ENCODE measurements around the gene RNF31. TPM values are rescaled to one million over a fixed set of nuclear protein-coding genes. Genes with fewer than 3 reads are reported as not detected.

RNF31 gene
- total and polyA plus RNA-seq, 2 of the 13 experiments (the other 11 are each of a cell fraction or from before 2014, with no cell fraction given), result 48.2 to 86.8 TPM

DNA sequence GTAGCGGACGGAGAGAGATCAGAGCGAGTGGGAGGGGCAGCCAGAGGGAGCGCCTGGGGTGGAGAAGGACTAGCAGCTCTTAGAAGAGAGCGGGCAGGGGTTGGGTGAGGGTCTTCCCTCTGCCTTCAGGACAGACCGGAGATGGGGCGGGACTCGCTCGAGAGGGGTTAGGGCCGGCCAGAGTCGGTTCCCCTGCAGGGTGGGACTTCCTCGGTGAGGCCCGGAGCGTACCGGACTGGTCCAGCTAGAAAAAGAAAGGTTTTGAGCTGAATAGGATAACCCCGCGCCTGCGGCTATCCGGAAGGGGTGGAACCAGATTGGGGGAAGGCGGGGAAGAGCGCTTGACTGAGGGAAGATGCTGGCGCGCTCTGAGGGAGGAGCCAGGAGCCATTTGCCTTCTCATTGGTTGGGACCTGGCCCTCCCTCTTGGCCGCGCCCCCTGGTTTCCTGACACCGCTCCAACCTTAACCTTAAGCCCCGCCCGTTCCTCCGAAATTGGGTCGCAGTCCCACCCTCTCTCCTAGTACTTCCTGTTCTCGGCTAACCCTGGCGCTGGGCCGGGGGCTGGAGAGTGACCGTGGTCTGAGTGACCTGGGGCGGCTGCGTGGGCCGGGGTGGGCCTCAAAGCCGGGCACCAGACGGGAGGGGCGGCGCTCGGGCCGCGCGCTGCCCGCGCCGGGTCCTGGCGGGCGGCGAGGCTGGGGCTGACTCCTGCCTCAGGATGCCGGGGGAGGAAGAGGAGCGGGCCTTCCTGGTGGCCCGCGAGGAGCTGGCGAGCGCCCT lies at the start of gene RNF31 (continued):
- peak; percentile 71 for TF ChIP-seq SP5 (CRISPR knock-in tag; IDR thresholded peaks at IDR 0.05; ENCODE audit: borderline replicate concordance, low read depth)
- TF ChIP-seq CBX5 (CRISPR knock-in tag; IDR thresholded peaks at IDR 0.05; ENCODE audit: borderline replicate concordance), result 0 out of 2 replicates have a peak, but pooled peaks have one; percentile 39
- TF ChIP-seq, protein P1, sequence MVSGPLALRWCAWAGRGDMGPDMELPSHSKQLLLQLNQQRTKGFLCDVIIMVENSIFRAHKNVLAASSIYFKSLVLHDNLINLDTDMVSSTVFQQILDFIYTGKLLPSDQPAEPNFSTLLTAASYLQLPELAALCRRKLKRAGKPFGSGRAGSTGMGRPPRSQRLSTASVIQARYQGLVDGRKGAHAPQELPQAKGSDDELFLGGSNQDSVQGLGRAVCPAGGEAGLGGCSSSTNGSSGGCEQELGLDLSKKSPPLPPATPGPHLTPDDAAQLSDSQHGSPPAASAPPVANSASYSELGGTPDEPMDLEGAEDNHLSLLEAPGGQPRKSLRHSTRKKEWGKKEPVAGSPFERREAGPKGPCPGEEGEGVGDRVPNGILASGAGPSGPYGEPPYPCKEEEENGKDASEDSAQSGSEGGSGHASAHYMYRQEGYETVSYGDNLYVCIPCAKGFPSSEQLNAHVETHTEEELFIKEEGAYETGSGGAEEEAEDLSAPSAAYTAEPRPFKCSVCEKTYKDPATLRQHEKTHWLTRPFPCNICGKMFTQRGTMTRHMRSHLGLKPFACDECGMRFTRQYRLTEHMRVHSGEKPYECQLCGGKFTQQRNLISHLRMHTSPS (CRISPR knock-in tag; IDR thresholded peaks at IDR 0.05; ENCODE audit: low read depth), result peak; percentile 66; the same call in 1 of the 2 replicates
- TF ChIP-seq, protein P2, sequence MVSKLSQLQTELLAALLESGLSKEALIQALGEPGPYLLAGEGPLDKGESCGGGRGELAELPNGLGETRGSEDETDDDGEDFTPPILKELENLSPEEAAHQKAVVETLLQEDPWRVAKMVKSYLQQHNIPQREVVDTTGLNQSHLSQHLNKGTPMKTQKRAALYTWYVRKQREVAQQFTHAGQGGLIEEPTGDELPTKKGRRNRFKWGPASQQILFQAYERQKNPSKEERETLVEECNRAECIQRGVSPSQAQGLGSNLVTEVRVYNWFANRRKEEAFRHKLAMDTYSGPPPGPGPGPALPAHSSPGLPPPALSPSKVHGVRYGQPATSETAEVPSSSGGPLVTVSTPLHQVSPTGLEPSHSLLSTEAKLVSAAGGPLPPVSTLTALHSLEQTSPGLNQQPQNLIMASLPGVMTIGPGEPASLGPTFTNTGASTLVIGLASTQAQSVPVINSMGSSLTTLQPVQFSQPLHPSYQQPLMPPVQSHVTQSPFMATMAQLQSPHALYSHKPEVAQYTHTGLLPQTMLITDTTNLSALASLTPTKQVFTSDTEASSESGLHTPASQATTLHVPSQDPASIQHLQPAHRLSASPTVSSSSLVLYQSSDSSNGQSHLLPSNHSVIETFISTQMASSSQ (IDR thresholded peaks at IDR 0.05; ENCODE audit: low read depth), result peak; percentile 51
- TF ChIP-seq, protein P2 (CRISPR knock-in tag; IDR thresholded peaks at IDR 0.05; ENCODE audit: borderline replicate concordance), result peak; percentile 65; the same call in 1 of the 2 replicates
- TF ChIP-seq, protein P3, sequence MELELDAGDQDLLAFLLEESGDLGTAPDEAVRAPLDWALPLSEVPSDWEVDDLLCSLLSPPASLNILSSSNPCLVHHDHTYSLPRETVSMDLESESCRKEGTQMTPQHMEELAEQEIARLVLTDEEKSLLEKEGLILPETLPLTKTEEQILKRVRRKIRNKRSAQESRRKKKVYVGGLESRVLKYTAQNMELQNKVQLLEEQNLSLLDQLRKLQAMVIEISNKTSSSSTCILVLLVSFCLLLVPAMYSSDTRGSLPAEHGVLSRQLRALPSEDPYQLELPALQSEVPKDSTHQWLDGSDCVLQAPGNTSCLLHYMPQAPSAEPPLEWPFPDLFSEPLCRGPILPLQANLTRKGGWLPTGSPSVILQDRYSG (CRISPR knock-in tag; IDR thresholded peaks at IDR 0.05), result peak; percentile 90
- peak; percentile 16; the same call in 1 of the 2 replicates for TF ChIP-seq PPARG (CRISPR knock-in tag; conservative IDR thresholded peaks at IDR 0.05)
- TF ChIP-seq, protein P4, sequence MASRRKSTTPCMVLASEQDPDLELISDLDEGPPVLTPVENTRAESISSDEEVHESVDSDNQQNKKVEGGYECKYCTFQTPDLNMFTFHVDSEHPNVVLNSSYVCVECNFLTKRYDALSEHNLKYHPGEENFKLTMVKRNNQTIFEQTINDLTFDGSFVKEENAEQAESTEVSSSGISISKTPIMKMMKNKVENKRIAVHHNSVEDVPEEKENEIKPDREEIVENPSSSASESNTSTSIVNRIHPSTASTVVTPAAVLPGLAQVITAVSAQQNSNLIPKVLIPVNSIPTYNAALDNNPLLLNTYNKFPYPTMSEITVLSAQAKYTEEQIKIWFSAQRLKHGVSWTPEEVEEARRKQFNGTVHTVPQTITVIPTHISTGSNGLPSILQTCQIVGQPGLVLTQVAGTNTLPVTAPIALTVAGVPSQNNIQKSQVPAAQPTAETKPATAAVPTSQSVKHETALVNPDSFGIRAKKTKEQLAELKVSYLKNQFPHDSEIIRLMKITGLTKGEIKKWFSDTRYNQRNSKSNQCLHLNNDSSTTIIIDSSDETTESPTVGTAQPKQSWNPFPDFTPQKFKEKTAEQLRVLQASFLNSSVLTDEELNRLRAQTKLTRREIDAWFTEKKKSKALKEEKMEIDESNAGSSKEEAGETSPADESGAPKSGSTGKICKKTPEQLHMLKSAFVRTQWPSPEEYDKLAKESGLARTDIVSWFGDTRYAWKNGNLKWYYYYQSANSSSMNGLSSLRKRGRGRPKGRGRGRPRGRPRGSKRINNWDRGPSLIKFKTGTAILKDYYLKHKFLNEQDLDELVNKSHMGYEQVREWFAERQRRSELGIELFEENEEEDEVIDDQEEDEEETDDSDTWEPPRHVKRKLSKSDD (CRISPR knock-in tag; IDR thresholded peaks at IDR 0.05; ENCODE audit: low read depth), result peak; percentile 67; the same call in 1 of the 2 replicates
- TF ChIP-seq GATA4 (IDR thresholded peaks at IDR 0.05; ENCODE audit: borderline replicate concordance, low read depth), result peak; percentile 45
- TF ChIP-seq DNMT1 (CRISPR knock-in tag; IDR thresholded peaks at IDR 0.05), result 0 out of 2 replicates have a peak, but pooled peaks have one; percentile 18
- TF ChIP-seq SRF (IDR thresholded peaks at IDR 0.05; ENCODE audit: low read depth, low read length), result peak; percentile 63; the same call in 1 of the 2 replicates
- TF ChIP-seq, protein P5, sequence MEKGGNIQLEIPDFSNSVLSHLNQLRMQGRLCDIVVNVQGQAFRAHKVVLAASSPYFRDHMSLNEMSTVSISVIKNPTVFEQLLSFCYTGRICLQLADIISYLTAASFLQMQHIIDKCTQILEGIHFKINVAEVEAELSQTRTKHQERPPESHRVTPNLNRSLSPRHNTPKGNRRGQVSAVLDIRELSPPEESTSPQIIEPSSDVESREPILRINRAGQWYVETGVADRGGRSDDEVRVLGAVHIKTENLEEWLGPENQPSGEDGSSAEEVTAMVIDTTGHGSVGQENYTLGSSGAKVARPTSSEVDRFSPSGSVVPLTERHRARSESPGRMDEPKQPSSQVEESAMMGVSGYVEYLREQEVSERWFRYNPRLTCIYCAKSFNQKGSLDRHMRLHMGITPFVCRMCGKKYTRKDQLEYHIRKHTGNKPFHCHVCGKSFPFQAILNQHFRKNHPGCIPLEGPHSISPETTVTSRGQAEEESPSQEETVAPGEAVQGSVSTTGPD (CRISPR knock-in tag; IDR thresholded peaks at IDR 0.05), result peak; percentile 25; the same call in 1 of the 2 replicates
- TF ChIP-seq, protein P6, sequence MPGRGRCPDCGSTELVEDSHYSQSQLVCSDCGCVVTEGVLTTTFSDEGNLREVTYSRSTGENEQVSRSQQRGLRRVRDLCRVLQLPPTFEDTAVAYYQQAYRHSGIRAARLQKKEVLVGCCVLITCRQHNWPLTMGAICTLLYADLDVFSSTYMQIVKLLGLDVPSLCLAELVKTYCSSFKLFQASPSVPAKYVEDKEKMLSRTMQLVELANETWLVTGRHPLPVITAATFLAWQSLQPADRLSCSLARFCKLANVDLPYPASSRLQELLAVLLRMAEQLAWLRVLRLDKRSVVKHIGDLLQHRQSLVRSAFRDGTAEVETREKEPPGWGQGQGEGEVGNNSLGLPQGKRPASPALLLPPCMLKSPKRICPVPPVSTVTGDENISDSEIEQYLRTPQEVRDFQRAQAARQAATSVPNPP (CRISPR knock-in tag; IDR thresholded peaks at IDR 0.05), result peak; percentile 85
- TF ChIP-seq TARDBP (CRISPR knock-in tag; IDR thresholded peaks at IDR 0.05), result peak; percentile 46; the same call in 1 of the 2 replicates
- TF ChIP-seq TP53 (CRISPR knock-in tag; conservative IDR thresholded peaks at IDR 0.05), result peak; percentile 77

Measured in HepG2 (cell line).